Neural cell (in vitro differentiated cells): ENCODE results near the gene ACADM.
"Not testable (repeated sequence)": the region's sequence is repeated elsewhere in the genome, so short reads cannot be mapped to it uniquely, and the experiment has no call there.

Experiments
- EP300 ChIP-seq: fragments of 450-650 bp; conservative IDR thresholded peaks from 2 replicates; pipeline ENCODE4 v1.6.1; 2014; ENCODE audit warnings: antibody characterized with exemption, mild to moderate bottlenecking, moderate library complexity; ENCODE audit not compliant: poor library complexity, severe bottlenecking
- EZH2 ChIP-seq: fragments of 200-600, 300-800 bp; shearing (Covaris generic), sonication (generic); IDR thresholded peaks from 2 replicates; pipeline ENCODE4 v1.6.1; 2014; ENCODE audit warnings: antibody characterized with exemption, low read length, borderline replicate concordance, mild to moderate bottlenecking; ENCODE audit not compliant: insufficient read depth, poor library complexity, severe bottlenecking
- MXI1 ChIP-seq: fragments of 450-650 bp; conservative IDR thresholded peaks from 2 replicates; pipeline ENCODE4 v1.6.1; 2014; ENCODE audit warnings: antibody characterized with exemption, mild to moderate bottlenecking; ENCODE audit not compliant: poor library complexity, severe bottlenecking
- POLR2AphosphoS5 ChIP-seq: IDR thresholded peaks from 2 replicates; pipeline ENCODE4 v1.6.1; 2012
- RAD21 ChIP-seq: fragments of 450-650 bp; conservative IDR thresholded peaks from 2 replicates; pipeline ENCODE4 v1.6.1; 2014; ENCODE audit warnings: antibody characterized with exemption, mild to moderate bottlenecking, moderate library complexity
- SMC3 ChIP-seq: fragments of 450-650 bp; conservative IDR thresholded peaks from 2 replicates; pipeline ENCODE4 v1.6.1; 2014; ENCODE audit warnings: antibody characterized with exemption, mild to moderate bottlenecking, moderate library complexity; ENCODE audit not compliant: poor library complexity
- TAF1 ChIP-seq: IDR thresholded peaks from 2 replicates; pipeline ENCODE4 v1.6.1; 2012; ENCODE audit warnings: low read depth
- TF ChIP-seq, protein P1 (sequence below): fragments of 450-650 bp; IDR thresholded peaks from 2 replicates; pipeline ENCODE4 v1.5.1; 2014; ENCODE audit warnings: antibody characterized with exemption, mild to moderate bottlenecking, moderate library complexity; ENCODE audit not compliant: poor library complexity, severe bottlenecking
- TF ChIP-seq, protein P2 (sequence below): IDR thresholded peaks from 2 replicates; pipeline ENCODE4 v1.6.1; 2012; ENCODE audit warnings: borderline replicate concordance

GRCh38 chr1:75757210-75757609 lies 32.7 kb downstream of the ACADM start:
- TF ChIP-seq, protein P1, sequence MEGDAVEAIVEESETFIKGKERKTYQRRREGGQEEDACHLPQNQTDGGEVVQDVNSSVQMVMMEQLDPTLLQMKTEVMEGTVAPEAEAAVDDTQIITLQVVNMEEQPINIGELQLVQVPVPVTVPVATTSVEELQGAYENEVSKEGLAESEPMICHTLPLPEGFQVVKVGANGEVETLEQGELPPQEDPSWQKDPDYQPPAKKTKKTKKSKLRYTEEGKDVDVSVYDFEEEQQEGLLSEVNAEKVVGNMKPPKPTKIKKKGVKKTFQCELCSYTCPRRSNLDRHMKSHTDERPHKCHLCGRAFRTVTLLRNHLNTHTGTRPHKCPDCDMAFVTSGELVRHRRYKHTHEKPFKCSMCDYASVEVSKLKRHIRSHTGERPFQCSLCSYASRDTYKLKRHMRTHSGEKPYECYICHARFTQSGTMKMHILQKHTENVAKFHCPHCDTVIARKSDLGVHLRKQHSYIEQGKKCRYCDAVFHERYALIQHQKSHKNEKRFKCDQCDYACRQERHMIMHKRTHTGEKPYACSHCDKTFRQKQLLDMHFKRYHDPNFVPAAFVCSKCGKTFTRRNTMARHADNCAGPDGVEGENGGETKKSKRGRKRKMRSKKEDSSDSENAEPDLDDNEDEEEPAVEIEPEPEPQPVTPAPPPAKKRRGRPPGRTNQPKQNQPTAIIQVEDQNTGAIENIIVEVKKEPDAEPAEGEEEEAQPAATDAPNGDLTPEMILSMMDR: not testable (repeated sequence)
- TF ChIP-seq, protein P2, sequence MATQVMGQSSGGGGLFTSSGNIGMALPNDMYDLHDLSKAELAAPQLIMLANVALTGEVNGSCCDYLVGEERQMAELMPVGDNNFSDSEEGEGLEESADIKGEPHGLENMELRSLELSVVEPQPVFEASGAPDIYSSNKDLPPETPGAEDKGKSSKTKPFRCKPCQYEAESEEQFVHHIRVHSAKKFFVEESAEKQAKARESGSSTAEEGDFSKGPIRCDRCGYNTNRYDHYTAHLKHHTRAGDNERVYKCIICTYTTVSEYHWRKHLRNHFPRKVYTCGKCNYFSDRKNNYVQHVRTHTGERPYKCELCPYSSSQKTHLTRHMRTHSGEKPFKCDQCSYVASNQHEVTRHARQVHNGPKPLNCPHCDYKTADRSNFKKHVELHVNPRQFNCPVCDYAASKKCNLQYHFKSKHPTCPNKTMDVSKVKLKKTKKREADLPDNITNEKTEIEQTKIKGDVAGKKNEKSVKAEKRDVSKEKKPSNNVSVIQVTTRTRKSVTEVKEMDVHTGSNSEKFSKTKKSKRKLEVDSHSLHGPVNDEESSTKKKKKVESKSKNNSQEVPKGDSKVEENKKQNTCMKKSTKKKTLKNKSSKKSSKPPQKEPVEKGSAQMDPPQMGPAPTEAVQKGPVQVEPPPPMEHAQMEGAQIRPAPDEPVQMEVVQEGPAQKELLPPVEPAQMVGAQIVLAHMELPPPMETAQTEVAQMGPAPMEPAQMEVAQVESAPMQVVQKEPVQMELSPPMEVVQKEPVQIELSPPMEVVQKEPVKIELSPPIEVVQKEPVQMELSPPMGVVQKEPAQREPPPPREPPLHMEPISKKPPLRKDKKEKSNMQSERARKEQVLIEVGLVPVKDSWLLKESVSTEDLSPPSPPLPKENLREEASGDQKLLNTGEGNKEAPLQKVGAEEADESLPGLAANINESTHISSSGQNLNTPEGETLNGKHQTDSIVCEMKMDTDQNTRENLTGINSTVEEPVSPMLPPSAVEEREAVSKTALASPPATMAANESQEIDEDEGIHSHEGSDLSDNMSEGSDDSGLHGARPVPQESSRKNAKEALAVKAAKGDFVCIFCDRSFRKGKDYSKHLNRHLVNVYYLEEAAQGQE: not testable (repeated sequence)
- TF ChIP-seq POLR2AphosphoS5, EZH2, EP300, SMC3, RAD21, MXI1, TAF1: not testable (repeated sequence)
